Natural killer cell (primary cell): ENCODE data around the gene KCNJ12. TPM values are rescaled to one million over a fixed set of nuclear protein-coding genes. Genes with fewer than 3 reads are reported as not detected.
A peak's percentile ranks its signal among the peaks of the same experiment; 100 is the strongest.
"Not testable (repeated sequence)": the region's sequence is repeated elsewhere in the genome, so short reads cannot be mapped to it uniquely, and the experiment has no call there.

Experiments
- ATAC-seq, 3 donors: fragments of 150-1000 bp in 2 of 3; fragments of 200-7000 bp in 1 of 3; cut with Tn5 transposase; 1 replicate in 1 of 3; 2 replicates in 2 of 3; pipeline ENCODE4 v1.10.0; 2021; ENCODE audit warnings: mild to moderate bottlenecking in 2 of 3, moderate library complexity in 2 of 3
- DNase-seq, 2 donors: peaks; one replicate each; pipeline versions ENCODE4 v3.0.0 to v3.0.0-alpha.2; 2013 to 2021; ENCODE audit warnings: mixed read lengths in 1 of 2
- H3K27ac ChIP-seq: one replicate; pipeline ENCODE4 v1.5.1; 2013; ENCODE audit warnings: mild to moderate bottlenecking, low read length
- H3K27me3 ChIP-seq: one replicate; pipeline ENCODE4 v1.6.1; 2013; ENCODE audit warnings: low read length; ENCODE audit not compliant: control insufficient read depth, insufficient read depth
- H3K36me3 ChIP-seq: one replicate; pipeline ENCODE4 v1.6.1; 2013; ENCODE audit warnings: low read length; ENCODE audit not compliant: control insufficient read depth, insufficient read depth
- H3K4me1 ChIP-seq: one replicate; pipeline ENCODE4 v1.6.1; 2013; ENCODE audit warnings: low read length; ENCODE audit not compliant: control insufficient read depth, insufficient read depth
- H3K4me3 ChIP-seq: one replicate; pipeline ENCODE4 v1.5.1; 2013; ENCODE audit warnings: low read length
- H3K9me3 ChIP-seq: one replicate; pipeline ENCODE4 v1.6.1; 2013; ENCODE audit warnings: low read length; ENCODE audit not compliant: control insufficient read depth, insufficient read depth
- H3K27ac Mint-ChIP-seq, 2 donors: one replicate each; pipeline ENCODE4 v1.8.0; 2022; ENCODE audit warnings: mild to moderate bottlenecking in 2 of 2, mixed read lengths in 2 of 2, moderate library complexity in 1 of 2
- H3K27me3 Mint-ChIP-seq, 2 donors: one replicate each; pipeline ENCODE4 v1.8.0; 2022; ENCODE audit warnings: low read depth in 2 of 2, mixed read lengths in 2 of 2
- H3K36me3 Mint-ChIP-seq: one replicate; pipeline ENCODE4 v1.8.0; 2022; ENCODE audit warnings: mixed read lengths
- H3K4me1 Mint-ChIP-seq, 2 donors: one replicate each; pipeline ENCODE4 v1.8.0; 2022; ENCODE audit warnings: mixed read lengths in 2 of 2
- H3K4me3 Mint-ChIP-seq: one replicate; pipeline ENCODE4 v1.8.0; 2022; ENCODE audit warnings: mild to moderate bottlenecking, moderate library complexity, mixed read lengths
- H3K9me3 Mint-ChIP-seq, 2 donors: one replicate each; pipeline ENCODE4 v1.8.0; 2022; ENCODE audit warnings: mixed read lengths in 2 of 2
- WGBS: methylation state at CpG from one replicate; pipeline ENCODE4 v1.1.7; 2013; ENCODE audit warnings: missing lambda C conversion rate; ENCODE audit not compliant: insufficient coverage; 5-methylcytosine and 5-hydroxymethylcytosine counted together
- intact Hi-C: fragments of 100-400 bp; cut with micrococcal nuclease; formaldehyde crosslinking; loops from one replicate; pipeline ENCODE4 v1.14.2; 2022
- total RNA-seq, 4 donors: library from RNA; stranded (reverse); fragments of 120-200 nt in 1 of 4; gene quantifications; one replicate each; pipeline versions ENCODE4 v1.2.3 to v1.2.4, GENCODE V29; 2013 to 2022
- TF ChIP-seq, protein P1 (sequence below): fragments of 200-600 bp; IDR thresholded peaks from one replicate; pipeline ENCODE4 v1.8.0; 2022; ENCODE audit warnings: antibody characterized with exemption

The KCNJ12 gene
- total RNA-seq, 3 donors from 2014 or later (not counting 1 experiment from before 2014, with no cell fraction given), result 0.14 TPM; not detected in 2

DNA sequence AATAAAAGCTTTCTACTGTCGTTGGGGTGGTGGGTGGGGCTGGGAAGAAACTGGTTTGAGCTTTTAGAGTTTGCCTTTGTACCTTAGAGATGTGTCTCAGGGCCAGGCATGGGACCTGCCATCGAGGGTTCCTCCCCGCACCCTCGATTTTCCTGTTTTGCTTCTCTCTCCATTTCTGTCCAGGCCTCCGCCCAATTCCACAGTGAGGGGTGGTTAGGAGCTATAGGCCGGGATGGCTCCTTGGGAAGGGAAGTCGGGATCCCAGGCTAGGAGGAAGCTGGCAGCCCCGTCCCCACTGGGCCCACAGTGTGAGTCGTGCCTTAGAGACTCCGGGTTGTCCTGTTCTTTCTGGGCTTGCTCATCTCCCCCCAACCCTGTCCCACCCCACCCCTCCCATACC, 41.2 kb downstream of the KCNJ12 start:
- ATAC-seq, H3K27ac Mint-ChIP-seq, intact Hi-C loops, H3K4me1 ChIP-seq, H3K4me1 Mint-ChIP-seq, H3K9me3 ChIP-seq, H3K27ac ChIP-seq, H3K27me3 Mint-ChIP-seq, H3K4me3 Mint-ChIP-seq, DNase-seq, H3K4me3 ChIP-seq, H3K36me3 Mint-ChIP-seq, H3K27me3 ChIP-seq, H3K36me3 ChIP-seq, H3K9me3 Mint-ChIP-seq: not testable (repeated sequence)
- 87% methylated on average over 10 of the region's 10 CpGs for WGBS

DNA sequence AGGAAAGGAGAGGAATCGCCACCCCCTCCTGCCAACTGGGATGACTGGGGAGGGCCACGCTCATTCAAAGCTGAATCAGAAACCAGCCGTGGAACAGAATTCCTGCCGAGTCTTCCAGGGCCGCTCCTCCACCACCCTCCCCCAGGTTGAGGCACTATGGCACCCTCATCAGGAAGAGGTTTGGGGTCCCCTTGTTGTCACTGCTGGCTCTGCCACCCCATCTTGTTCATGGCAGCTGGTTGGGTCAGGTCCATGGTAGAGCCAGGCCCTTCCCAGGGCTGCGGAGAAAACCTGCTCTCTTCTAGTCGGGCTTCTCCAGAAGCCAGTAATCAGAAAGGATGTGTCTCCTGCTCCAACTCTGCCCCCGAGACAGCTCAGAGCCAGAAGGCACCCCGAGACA, 41.8 kb downstream of the KCNJ12 start:
- H3K9me3 ChIP-seq, result no peaks in the 10 kb centered on the region
- Mint-ChIP-seq H3K27me3 (no peaks in the 10 kb centered on the region), H3K36me3 (no peaks in the 10 kb centered on the region), H3K4me1 (no peaks in the 10 kb centered on the region), H3K27ac (no peak overlapping the region), H3K4me3 (no peak overlapping the region), H3K9me3 (no peaks in the 10 kb centered on the region)
- DNase-seq (no peak), ATAC-seq (no peak)
- TF ChIP-seq, protein P1, sequence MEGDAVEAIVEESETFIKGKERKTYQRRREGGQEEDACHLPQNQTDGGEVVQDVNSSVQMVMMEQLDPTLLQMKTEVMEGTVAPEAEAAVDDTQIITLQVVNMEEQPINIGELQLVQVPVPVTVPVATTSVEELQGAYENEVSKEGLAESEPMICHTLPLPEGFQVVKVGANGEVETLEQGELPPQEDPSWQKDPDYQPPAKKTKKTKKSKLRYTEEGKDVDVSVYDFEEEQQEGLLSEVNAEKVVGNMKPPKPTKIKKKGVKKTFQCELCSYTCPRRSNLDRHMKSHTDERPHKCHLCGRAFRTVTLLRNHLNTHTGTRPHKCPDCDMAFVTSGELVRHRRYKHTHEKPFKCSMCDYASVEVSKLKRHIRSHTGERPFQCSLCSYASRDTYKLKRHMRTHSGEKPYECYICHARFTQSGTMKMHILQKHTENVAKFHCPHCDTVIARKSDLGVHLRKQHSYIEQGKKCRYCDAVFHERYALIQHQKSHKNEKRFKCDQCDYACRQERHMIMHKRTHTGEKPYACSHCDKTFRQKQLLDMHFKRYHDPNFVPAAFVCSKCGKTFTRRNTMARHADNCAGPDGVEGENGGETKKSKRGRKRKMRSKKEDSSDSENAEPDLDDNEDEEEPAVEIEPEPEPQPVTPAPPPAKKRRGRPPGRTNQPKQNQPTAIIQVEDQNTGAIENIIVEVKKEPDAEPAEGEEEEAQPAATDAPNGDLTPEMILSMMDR, result no peak
- H3K4me3 ChIP-seq, result no peak overlapping the region
- no peak overlapping the region for H3K27ac ChIP-seq
- no peaks in the 10 kb centered on the region for H3K4me1 ChIP-seq
- no peaks in the 10 kb centered on the region for H3K27me3 ChIP-seq
- intact Hi-C loops, result no loop called here
- no peaks in the 10 kb centered on the region for H3K36me3 ChIP-seq
- WGBS, result 91% methylated on average over 8 of the region's 9 CpGs

DNA sequence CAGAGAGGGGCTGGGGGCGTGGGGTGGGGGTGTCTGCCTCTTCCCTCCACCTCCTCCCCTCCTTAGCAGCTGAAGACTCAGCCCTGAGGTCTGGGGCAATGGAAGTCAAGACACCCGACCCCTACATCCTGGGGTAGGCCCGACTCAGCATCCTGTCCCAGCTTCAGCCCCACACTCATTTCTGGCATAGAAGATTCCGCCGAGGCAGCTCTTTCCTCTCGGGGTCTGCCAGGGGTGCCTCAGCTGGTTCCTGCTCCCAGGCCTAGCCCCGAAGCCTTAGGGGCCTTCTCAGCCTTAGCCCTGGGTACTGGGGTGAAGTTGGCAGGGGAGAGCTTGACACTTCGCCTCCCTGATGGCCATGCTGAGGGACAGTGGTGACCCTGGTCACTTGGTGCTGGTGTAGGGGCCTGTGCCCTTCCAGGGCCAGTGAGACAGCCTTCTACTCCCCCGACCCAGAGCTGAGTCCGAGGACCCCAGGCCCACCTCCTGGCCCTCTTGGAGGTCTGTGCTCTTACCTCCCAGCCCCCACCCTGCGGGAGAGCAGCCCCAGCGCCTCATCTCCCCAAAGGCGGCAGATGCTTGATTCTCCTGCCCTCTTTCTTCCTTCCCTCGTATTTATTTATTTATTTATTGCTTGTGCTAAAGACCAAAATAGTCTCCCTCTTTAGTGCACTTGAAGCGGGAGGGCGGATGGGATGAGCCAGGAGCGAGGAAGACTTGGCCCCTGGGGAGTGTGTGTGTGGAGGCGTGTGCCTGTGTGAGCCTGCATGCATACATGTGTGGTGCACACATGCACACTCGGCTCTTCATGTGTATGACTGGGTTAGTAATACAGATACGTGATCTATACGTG, 42.5 kb downstream of the KCNJ12 start:
- Mint-ChIP-seq H3K36me3 (no peaks in the 10 kb centered on the region), H3K9me3 (no peaks in the 10 kb centered on the region), H3K4me3 (no peak overlapping the region), H3K4me1 (no peaks in the 10 kb centered on the region), H3K27ac (no peak overlapping the region), H3K27me3 (no peaks in the 10 kb centered on the region)
- ATAC-seq, result no peak
- DNase-seq, result no peak
- Histone ChIP-seq H3K27ac (no peak overlapping the region), H3K9me3 (no peaks in the 10 kb centered on the region), H3K4me3 (no peak overlapping the region), H3K27me3 (no peaks in the 10 kb centered on the region), H3K4me1 (no peaks in the 10 kb centered on the region), H3K36me3 (no peaks in the 10 kb centered on the region)
- 79% methylated on average over 19 of the region's 21 CpGs for WGBS
- intact Hi-C loops, result no loop called here
- TF ChIP-seq, protein P1, result no peak

DNA sequence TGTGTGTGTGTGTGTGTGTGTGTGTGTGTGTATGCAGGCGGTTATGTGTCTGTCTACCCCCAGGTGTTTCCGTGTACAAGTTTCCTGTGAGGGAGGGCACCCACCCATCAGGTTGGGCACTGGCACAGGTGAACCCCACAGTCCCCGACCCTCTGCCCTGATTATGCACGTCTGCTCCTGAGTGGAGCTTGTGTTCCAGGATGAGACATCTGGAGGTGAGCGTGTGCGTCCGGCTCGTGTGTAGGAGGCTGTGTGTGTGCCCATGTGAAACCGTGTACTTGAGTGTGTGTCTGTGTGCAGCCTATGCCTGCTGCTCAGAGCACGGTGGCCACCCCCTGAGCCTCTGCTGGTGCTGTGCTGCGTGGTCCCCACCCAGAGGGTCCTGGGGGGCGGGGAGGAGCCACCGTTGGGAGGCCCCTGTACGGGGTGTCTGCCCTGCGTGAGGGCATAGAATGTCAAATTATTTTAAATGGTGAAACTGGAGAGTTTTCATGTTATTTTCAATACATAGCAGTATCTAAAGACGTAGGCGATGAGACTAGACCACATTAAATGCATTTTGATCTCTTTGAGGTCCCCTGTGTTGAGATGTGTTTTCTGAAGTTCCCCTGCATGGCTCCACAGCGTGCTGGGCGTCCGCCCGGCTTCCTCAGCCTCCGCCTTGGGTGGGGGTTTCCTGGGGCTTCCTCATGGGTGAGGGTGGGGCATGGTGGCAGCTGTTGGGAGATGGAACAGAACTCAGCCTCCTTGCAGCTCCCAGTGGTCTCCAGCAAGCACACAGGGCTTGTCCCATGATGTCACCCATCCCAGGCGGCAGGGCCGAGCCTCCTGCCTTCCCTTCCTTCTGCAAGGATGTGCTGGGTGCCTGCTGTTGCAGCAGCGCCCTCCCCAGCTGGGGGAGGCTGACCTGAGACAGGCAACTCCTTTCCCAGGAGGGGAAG, 43.4 kb downstream of the KCNJ12 start:
- H3K27ac Mint-ChIP-seq, result no peak overlapping the region
- no peaks in the 10 kb centered on the region for H3K4me1 Mint-ChIP-seq
- TF ChIP-seq, protein P1, result no peak
- intact Hi-C loops, result no loop called here
- H3K4me3 Mint-ChIP-seq, result no peak overlapping the region
- H3K27me3 ChIP-seq, result no peaks in the 10 kb centered on the region
- 58% methylated on average over 25 of the region's 25 CpGs for WGBS
- no peaks in the 10 kb centered on the region for H3K9me3 Mint-ChIP-seq
- no peaks in the 10 kb centered on the region for H3K36me3 Mint-ChIP-seq
- DNase-seq (peak in 1 of 2 donors; percentile 85), ATAC-seq (peak in 1 of 3 donors; percentile 59)
- H3K4me1 ChIP-seq, result no peaks in the 10 kb centered on the region
- no peaks in the 10 kb centered on the region for H3K9me3 ChIP-seq
- no peaks in the 10 kb centered on the region for H3K27me3 Mint-ChIP-seq
- H3K36me3 ChIP-seq, result no peaks in the 10 kb centered on the region
- H3K4me3 ChIP-seq, result no peak overlapping the region
- H3K27ac ChIP-seq, result no peak overlapping the region

DNA sequence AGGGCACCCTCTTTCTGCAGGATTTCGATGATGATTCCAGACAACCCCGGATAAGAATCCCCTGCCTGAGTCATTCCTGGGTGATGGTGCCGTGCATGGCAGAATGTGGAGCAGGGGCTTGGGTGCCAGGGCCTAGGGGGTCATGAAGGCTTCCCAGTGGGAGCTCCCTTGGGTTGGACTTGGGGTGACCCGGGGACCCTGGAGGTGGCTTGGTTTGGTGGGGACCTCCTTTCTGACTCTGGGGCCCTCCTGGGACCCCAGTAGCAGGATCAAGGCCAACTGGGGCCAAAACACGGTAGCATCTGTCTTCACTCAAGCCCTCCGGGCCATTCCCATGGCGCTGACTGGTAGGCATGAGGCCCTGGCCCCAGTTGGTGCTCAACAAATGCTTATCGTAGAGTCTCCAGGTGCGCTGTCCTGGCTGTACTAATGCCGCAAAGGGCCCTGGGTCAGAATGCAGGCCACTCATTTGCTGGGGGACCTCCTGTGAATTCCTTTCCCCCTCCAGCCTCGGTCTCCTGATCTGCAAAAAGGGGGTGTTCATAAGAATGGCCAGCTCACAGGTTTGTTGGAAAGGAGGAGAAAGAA, 44.4 kb downstream of the KCNJ12 start:
- not testable (repeated sequence) for DNase-seq, H3K36me3 Mint-ChIP-seq
- 84% methylated on average over 10 of the region's 11 CpGs for WGBS

More for the DNA sequence above, 44.4 kb downstream of the KCNJ12 start:
- H3K9me3 ChIP-seq, H3K27me3 ChIP-seq, ATAC-seq, H3K9me3 Mint-ChIP-seq, intact Hi-C loops, H3K4me3 Mint-ChIP-seq, H3K27ac ChIP-seq, H3K4me1 ChIP-seq, H3K27me3 Mint-ChIP-seq, H3K4me1 Mint-ChIP-seq, H3K4me3 ChIP-seq, H3K36me3 ChIP-seq, H3K27ac Mint-ChIP-seq: not testable (repeated sequence)
